ENCODE data around the gene VAMP8.
"Not testable (repeated sequence)": the region's sequence is repeated elsewhere in the genome, so short reads cannot be mapped to it uniquely, and the experiment has no call there.

VAMP8 gene

GRCh38 chr2:85598594-85599340 lies 21.4 kb downstream of the VAMP8 start:
- no peak for TF ChIP-seq CTCF (IDR thresholded peaks at IDR 0.05; ENCODE audit: insufficient read depth, low read depth, low read length, missing control alignments)
- no peak for DNase-seq (ENCODE audit: low read depth)
- no peak overlapping the region for H3K4me3 ChIP-seq (ENCODE audit: low read length)

- no peak for TF ChIP-seq CTCF (IDR thresholded peaks at IDR 0.05; ENCODE audit: insufficient read depth, low read depth, low read length, missing control alignments)
- DNase-seq (ENCODE audit: low read depth): no peak
Measured at GRCh38 chr2:85599468-85600234, 22.3 kb downstream of the VAMP8 start.

GRCh38 chr2:85600235-85600575 lies 22.8 kb downstream of the VAMP8 start:
- TF ChIP-seq CTCF (IDR thresholded peaks at IDR 0.05; ENCODE audit: insufficient read depth, low read depth, low read length, missing control alignments): no peak
- DNase-seq (ENCODE audit: low read depth): no peak
- H3K4me3 ChIP-seq (ENCODE audit: low read length): no peak overlapping the region

More at GRCh38 chr2:85599468-85600234, 22.3 kb downstream of the VAMP8 start:
- H3K4me3 ChIP-seq (ENCODE audit: low read length): no peak overlapping the region

- no peak for TF ChIP-seq CTCF (IDR thresholded peaks at IDR 0.05; ENCODE audit: insufficient read depth, low read depth, low read length, missing control alignments)
- no peak for DNase-seq (ENCODE audit: low read depth)
- peak overlapping the region; percentile 73 for H3K4me3 ChIP-seq (ENCODE audit: low read length)
Measured at GRCh38 chr2:85600951-85601770, 23.8 kb downstream of the VAMP8 start.

GRCh38 chr2:85601771-85602475 lies 24.5 kb downstream of the VAMP8 start:
- DNase-seq (ENCODE audit: low read depth): peak; percentile 55
- TF ChIP-seq CTCF (IDR thresholded peaks at IDR 0.05; ENCODE audit: insufficient read depth, low read depth, low read length, missing control alignments): no peak
- peak overlapping the region; percentile 73 for H3K4me3 ChIP-seq (ENCODE audit: low read length)

GRCh38 chr2:85602476-85603234 lies 25.3 kb downstream of the VAMP8 start, which contains the start of gene TMEM150A:
Gene TMEM150A (minus strand): TSS chr2:85602698. CDS start chr2:85601948, 750 bp downstream.
- H3K4me3 ChIP-seq (ENCODE audit: low read length): peak within 1 kb of the TSS; percentile 73
- peak; percentile 91 for DNase-seq (ENCODE audit: low read depth)

GRCh38 chr2:85604133-85604444 lies 26.7 kb downstream of the VAMP8 start:
- peak overlapping the region; percentile 73 for H3K4me3 ChIP-seq (ENCODE audit: low read length)
- DNase-seq (ENCODE audit: low read depth): not testable (repeated sequence)

More at GRCh38 chr2:85602476-85603234, 25.3 kb downstream of the VAMP8 start, which contains the start of gene TMEM150A:
- no peak for TF ChIP-seq CTCF (IDR thresholded peaks at IDR 0.05; ENCODE audit: insufficient read depth, low read depth, low read length, missing control alignments)

Data from epithelial cell of esophagus (primary cell).